Adipocyte (in vitro differentiated cells): ENCODE data around the gene MAGEA2B.
"Not testable (repeated sequence)": the region's sequence is repeated elsewhere in the genome, so short reads cannot be mapped to it uniquely, and the experiment has no call there.

Source experiments
- DNase-seq: peaks from one replicate; pipeline ENCODE4 v3.0.0-alpha.2; 2015; ENCODE audit warnings: low read depth
- H3K27me3 ChIP-seq: replicated peaks from 2 replicates; pipeline ENCODE4 v1.7.0; 2013; ENCODE audit warnings: mild to moderate bottlenecking, low read length, moderate library complexity; ENCODE audit not compliant: control insufficient read depth, insufficient read depth
- H3K36me3 ChIP-seq: 2 replicates; pipeline ENCODE4 v1.7.0; 2013; ENCODE audit warnings: low read length, mild to moderate bottlenecking, moderate library complexity; ENCODE audit not compliant: control insufficient read depth, insufficient read depth, severe bottlenecking
- H3K4me1 ChIP-seq: 2 replicates; pipeline ENCODE4 v1.7.0; 2013; ENCODE audit warnings: mild to moderate bottlenecking, low read length, moderate library complexity; ENCODE audit not compliant: control insufficient read depth, insufficient read depth
- H3K4me3 ChIP-seq: 2 replicates; pipeline ENCODE4 v1.7.0; 2013; ENCODE audit warnings: mild to moderate bottlenecking, low read length, moderate library complexity
- H3K9ac ChIP-seq: 2 replicates; pipeline ENCODE4 v1.7.0; 2013; ENCODE audit warnings: mild to moderate bottlenecking, low read length, moderate library complexity
- H3K9me3 ChIP-seq: 2 replicates; pipeline ENCODE4 v1.7.0; 2013; ENCODE audit warnings: mild to moderate bottlenecking, low read length, moderate library complexity; ENCODE audit not compliant: control insufficient read depth

Gene MAGEA2B, protein sequence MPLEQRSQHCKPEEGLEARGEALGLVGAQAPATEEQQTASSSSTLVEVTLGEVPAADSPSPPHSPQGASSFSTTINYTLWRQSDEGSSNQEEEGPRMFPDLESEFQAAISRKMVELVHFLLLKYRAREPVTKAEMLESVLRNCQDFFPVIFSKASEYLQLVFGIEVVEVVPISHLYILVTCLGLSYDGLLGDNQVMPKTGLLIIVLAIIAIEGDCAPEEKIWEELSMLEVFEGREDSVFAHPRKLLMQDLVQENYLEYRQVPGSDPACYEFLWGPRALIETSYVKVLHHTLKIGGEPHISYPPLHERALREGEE

DNA sequence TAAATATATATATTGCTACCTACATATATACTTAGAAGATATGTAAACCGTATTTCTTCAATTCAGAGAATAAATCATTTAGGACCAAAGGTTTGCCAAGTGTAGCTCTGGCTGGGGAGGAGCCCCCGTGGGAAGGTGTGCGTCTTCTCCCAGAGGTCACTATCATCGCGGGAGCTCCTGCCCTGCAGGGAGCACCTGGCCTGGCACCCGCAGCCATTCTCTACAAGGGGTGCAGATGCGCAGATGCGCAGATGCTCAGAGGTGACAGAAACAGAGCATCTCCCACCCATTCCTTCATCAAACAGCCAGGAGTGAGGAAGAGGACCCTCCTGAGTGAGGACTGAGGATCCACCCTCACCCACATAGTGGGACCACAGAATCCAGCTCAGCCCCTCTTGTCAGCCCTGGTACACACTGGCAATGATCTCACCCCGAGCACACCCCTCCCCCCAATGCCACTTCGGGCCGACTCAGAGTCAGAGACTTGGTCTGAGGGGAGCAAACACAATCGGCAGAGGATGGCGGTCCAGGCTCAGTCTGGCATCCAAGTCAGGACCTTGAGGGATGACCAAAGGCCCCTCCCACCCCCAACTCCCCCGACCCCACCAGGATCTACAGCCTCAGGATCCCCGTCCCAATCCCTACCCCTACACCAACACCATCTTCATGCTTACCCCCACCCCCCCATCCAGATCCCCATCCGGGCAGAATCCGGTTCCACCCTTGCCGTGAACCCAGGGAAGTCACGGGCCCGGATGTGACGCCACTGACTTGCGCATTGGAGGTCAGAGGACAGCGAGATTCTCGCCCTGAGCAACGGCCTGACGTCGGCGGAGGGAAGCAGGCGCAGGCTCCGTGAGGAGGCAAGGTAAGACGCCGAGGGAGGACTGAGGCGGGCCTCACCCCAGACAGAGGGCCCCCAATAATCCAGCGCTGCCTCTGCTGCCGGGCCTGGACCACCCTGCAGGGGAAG, at the start of gene MAGEA2B:
Gene MAGEA2B (plus strand): TSS at position 814 of the 973 bp plus-strand sequence. CDS start 2,479 bp downstream, outside the sequence.
- H3K4me1 ChIP-seq, H3K36me3 ChIP-seq, DNase-seq, H3K9ac ChIP-seq, H3K4me3 ChIP-seq, H3K27me3 ChIP-seq, H3K9me3 ChIP-seq: not testable (repeated sequence)

DNA sequence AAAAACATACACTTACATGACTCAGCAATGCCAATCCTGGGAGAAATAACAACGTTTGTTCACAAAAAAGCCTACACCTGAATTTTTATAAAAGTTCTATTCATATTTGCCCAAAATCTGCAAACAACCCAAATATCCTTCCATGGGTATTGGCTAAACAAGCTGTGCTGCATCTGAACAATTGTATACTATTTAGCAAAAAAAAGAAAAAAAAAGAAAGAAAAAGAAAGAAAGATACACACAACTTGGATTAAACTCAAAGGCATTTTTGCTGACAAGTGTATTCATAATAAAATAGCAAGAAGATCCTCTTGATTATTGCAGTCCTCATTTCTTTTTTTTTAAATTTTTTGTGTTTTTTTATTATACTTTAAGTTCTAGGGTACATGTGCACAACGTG, 40.3 kb upstream of the MAGEA2B start:
- no peak for DNase-seq
- Histone ChIP-seq H3K4me1 (no peaks in the 10 kb centered on the region), H3K4me3 (no peak overlapping the region), H3K9ac (no peak overlapping the region), H3K27me3 (peaks cover under 1% of the 10 kb centered on the region), H3K36me3 (no peaks in the 10 kb centered on the region), H3K9me3 (no peaks in the 10 kb centered on the region)

DNA sequence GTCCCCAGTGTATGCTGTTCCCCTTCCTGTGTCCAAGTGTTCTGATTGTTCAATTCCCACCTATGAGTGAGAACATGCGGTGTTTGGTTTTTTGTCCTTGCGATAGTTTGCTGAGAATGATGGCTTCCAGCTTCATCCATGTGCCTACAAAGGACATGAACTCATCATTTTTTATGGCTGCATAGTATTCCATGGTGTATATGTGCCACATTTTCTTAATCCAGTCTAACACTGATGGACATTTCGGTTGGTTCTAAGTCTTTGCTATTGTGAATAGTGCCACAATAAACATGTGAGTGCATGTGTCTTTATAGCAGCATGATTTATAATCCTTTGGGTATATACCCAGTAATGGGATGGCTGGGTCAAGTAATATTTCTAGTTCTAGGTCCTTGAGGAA, 39.8 kb upstream of the MAGEA2B start:
- not testable (repeated sequence) for H3K9ac ChIP-seq, H3K27me3 ChIP-seq, DNase-seq, H3K4me1 ChIP-seq, H3K36me3 ChIP-seq, H3K4me3 ChIP-seq, H3K9me3 ChIP-seq

DNA sequence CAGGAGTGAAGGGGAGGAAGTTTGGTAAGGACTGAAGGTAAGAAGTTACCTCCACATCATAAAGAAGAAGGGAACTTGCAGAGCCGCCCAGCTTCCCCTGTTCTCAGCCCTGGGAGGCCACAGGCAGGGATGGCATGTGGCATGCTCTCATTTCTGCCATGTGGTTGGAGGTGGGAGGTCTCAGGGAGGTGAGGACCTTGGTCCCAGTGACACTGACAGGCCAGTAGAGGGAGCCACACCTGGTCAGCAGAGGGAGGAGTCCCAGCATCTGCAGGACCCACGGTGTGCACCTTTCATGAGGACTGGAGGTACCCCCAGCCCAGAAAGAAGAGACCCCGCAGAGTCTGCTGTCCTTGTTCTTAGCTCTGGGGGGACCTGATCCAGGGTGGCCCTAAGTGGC, 33.4 kb upstream of the MAGEA2B start:
- not testable (repeated sequence) for DNase-seq, H3K4me1 ChIP-seq, H3K36me3 ChIP-seq, H3K9ac ChIP-seq, H3K9me3 ChIP-seq, H3K4me3 ChIP-seq, H3K27me3 ChIP-seq

DNA sequence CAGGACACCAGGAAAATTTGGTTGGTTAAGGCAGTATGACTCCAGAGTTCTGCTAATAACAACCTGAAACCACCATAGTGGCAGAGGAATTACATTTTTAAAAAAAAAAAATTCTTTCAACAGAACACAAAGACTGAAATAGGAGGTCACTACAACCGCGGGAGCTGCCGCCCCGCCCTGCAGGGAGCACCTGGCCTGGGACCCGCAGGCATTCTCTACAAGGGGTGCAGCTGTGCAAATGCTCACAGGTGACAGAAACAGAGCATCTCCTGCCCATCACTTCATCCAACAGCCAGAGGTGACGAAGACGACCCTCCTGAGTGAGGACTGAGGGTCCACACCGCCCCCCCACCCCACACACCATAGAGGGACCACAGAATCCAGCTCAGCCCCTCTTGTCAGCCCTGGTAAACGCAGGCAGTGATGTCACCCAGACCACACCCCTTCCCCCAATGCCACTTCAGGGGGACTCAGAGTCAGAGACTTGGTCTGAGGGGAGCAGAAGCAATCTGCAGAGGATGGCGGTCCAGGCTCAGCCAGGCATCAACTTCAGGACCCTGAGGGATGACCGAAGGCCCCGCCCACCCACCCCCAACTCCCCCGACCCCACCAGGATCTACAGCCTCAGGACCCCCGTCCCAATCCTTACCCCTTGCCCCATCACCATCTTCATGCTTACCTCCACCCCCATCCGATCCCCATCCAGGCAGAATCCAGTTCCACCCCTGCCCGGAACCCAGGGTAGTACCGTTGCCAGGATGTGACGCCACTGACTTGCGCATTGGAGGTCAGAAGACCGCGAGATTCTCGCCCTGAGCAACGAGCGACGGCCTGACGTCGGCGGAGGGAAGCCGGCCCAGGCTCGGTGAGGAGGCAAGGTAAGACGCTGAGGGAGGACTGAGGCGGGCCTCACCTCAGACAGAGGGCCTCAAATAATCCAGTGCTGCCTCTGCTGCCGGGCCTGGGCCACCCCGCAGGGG, 16.2 kb upstream of the MAGEA2B start, which contains the start of gene MAGEA3:
Gene MAGEA3 (plus strand): TSS at position 843 of the 980 bp plus-strand sequence. CDS start 2,039 bp downstream, outside the sequence.
- not testable (repeated sequence) for H3K4me3 ChIP-seq, H3K4me1 ChIP-seq, H3K27me3 ChIP-seq, DNase-seq, H3K36me3 ChIP-seq, H3K9ac ChIP-seq, H3K9me3 ChIP-seq

DNA sequence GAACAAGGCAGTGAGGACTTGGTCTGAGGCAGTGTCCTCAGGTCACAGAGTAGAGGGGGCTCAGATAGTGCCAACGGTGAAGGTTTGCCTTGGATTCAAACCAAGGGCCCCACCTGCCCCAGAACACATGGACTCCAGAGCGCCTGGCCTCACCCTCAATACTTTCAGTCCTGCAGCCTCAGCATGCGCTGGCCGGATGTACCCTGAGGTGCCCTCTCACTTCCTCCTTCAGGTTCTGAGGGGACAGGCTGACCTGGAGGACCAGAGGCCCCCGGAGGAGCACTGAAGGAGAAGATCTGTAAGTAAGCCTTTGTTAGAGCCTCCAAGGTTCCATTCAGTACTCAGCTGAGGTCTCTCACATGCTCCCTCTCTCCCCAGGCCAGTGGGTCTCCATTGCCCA, 14.0 kb upstream of the MAGEA2B start:
- H3K9ac ChIP-seq, DNase-seq: not testable (repeated sequence)

DNA sequence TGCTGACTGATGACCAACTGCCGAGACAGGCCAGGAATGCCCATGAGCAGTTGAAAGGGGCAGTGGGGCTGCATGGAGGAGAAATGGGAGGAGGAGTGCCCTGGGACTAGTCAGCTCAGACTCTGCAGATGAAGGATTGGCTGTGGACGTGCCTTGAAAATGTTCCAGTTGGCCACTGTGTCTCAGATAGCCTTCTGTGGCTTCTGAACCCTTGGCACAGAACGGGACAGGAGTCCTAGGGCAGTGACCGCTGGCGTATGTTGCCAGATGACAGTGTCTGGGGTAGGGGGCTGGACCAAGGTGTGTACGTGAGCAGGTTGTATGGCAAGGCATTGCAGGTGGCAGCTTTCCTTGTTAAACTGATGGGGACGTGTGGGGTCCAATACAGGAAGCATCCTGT, 7.9 kb upstream of the MAGEA2B start:
- H3K9ac ChIP-seq, H3K4me3 ChIP-seq, H3K36me3 ChIP-seq, DNase-seq, H3K4me1 ChIP-seq, H3K9me3 ChIP-seq, H3K27me3 ChIP-seq: not testable (repeated sequence)

More for the DNA sequence above, 14.0 kb upstream of the MAGEA2B start:
- not testable (repeated sequence) for H3K36me3 ChIP-seq, H3K27me3 ChIP-seq, H3K4me1 ChIP-seq, H3K4me3 ChIP-seq, H3K9me3 ChIP-seq

DNA sequence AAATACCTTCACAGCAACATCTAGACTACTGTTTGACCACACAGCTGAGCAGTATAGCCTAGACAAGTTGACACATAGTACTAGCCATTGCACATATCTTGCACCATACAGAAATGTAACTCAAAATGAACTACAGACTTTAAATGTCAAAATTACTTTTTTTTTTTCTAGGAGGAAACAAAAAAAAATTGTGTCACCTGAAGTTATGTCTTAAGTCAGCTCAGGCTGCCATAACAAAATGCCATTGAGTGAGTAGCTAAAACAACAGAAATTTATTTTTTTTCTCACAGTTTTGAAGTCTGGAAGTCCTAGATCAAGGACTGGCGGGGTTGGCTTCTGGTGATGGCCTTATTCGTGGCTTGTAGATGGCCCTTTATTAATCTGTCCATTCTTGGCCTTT, 5.3 kb upstream of the MAGEA2B start, which contains the start of gene CSAG2:
Gene CSAG2 (minus strand): TSS at position 101 of the 400 bp plus-strand sequence. CDS start 161 bp downstream, outside the sequence.
- DNase-seq: not testable (repeated sequence)

DNA sequence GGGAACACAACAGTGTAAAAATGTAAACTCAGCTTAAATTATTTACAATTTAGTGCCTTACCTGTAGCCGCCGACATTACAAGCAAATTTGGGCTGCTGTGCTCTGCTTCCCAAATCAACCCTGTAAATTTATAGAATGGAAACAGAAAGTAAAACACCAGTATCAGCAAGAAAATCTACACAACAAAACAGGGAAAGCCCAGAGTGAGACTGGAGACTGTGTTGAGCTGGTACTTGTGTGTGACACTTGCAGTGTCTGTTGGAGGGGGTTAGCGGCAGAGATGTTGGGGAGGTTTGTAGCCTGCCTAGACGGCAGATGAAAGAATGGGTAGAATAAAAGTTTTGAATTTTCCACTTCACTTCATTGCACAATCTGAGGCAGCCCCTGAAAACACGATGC, 1.2 kb upstream of the MAGEA2B start:
- not testable (repeated sequence) for H3K36me3 ChIP-seq, H3K4me3 ChIP-seq, H3K27me3 ChIP-seq, H3K9me3 ChIP-seq, DNase-seq, H3K4me1 ChIP-seq, H3K9ac ChIP-seq

More for the DNA sequence above, 5.3 kb upstream of the MAGEA2B start, which contains the start of gene CSAG2:
- H3K9me3 ChIP-seq, H3K4me1 ChIP-seq, H3K4me3 ChIP-seq, H3K27me3 ChIP-seq, H3K9ac ChIP-seq, H3K36me3 ChIP-seq: not testable (repeated sequence)

DNA sequence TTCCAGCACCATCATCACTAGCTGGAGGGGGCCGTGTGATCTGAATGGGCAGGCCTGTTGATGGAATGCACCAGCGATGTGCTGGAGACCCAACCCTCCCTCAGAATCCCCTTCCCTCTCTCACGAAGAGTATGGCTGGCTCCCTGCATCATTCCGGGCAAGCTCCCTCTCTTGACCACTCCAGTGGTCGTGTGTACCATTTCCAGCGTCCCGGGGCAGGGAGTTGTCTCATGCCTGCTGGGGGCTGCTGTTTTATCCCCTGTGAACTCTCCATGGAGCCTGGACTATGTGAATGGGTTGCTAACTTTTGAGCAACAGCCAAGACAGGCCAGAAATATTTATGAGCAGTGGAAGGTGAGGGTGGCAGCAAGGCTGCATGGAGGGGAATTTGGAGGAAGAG, 11.0 kb downstream of the MAGEA2B start:
- Histone ChIP-seq H3K27me3 (no peaks in the 10 kb centered on the region), H3K9ac (no peak overlapping the region), H3K9me3 (peaks cover 11% of the 10 kb centered on the region), H3K36me3 (no peaks in the 10 kb centered on the region), H3K4me3 (no peak overlapping the region), H3K4me1 (no peaks in the 10 kb centered on the region)
- no peak for DNase-seq
